DOHH2 (cell line): Measurements from ENCODE around the gene DSCAML1.

ENCODE experiments used
- H3F3A ChIP-seq: fragments of 200-600 bp; sonication (generic), shearing (Covaris generic); 2 replicates; pipeline ENCODE4 v1.6.0; 2016; ENCODE audit warnings: antibody characterized with exemption, mild to moderate bottlenecking; ENCODE audit not compliant: control insufficient read depth, insufficient read depth
- H3K27ac ChIP-seq: fragments of 200-600 bp; sonication (generic); 2 replicates; pipeline ENCODE4 v1.5.1; 2014; ENCODE audit warnings: low read depth, mild to moderate bottlenecking, low read length, moderate library complexity
- H3K27me3 ChIP-seq: fragments of 200-600 bp; sonication (generic); 2 replicates; pipeline ENCODE4 v1.6.1; 2014; ENCODE audit warnings: mild to moderate bottlenecking, low read length, mixed read lengths; ENCODE audit not compliant: control insufficient read depth
- H3K36me3 ChIP-seq: fragments of 200-600 bp; sonication (generic); 2 replicates; pipeline ENCODE4 v1.6.1; 2014; ENCODE audit warnings: mild to moderate bottlenecking, low read length, moderate library complexity, mixed read lengths; ENCODE audit not compliant: control insufficient read depth
- H3K4me1 ChIP-seq: fragments of 200-600 bp; sonication (generic); 2 replicates; pipeline ENCODE4 v1.6.1; 2014; ENCODE audit warnings: mild to moderate bottlenecking, low read length, mixed read lengths; ENCODE audit not compliant: control insufficient read depth
- H3K4me2 ChIP-seq: fragments of 200-600 bp; sonication (generic); 2 replicates; pipeline ENCODE4 v1.6.0; 2014; ENCODE audit warnings: mild to moderate bottlenecking, low read length, moderate library complexity
- H3K4me3 ChIP-seq: fragments of 200-600 bp; sonication (generic); 2 replicates; pipeline ENCODE4 v1.5.1; 2014; ENCODE audit warnings: mild to moderate bottlenecking, low read length, mixed read lengths
- H3K79me2 ChIP-seq: fragments of 200-600 bp; sonication (generic); 2 replicates; pipeline ENCODE4 v1.6.1; 2014; ENCODE audit warnings: mild to moderate bottlenecking, low read length, mixed read lengths; ENCODE audit not compliant: control insufficient read depth
- H3K9me2 ChIP-seq: fragments of 200-600 bp; sonication (generic); replicated peaks from 2 replicates; pipeline ENCODE4 v1.6.1; 2014; ENCODE audit warnings: mild to moderate bottlenecking, low read length, mixed read lengths; ENCODE audit not compliant: control insufficient read depth
- H3K9me3 ChIP-seq: fragments of 200-600 bp; sonication (generic); 2 replicates; pipeline ENCODE4 v1.6.1; 2014; ENCODE audit warnings: antibody characterized with exemption, low read length, mixed read lengths; ENCODE audit not compliant: control insufficient read depth, insufficient read depth
- H4K20me1 ChIP-seq: fragments of 200-600 bp; sonication (generic); 2 replicates; pipeline ENCODE4 v1.6.0; 2014; ENCODE audit warnings: low read depth, mild to moderate bottlenecking, antibody characterized with exemption, low read length, moderate library complexity; ENCODE audit not compliant: control insufficient read depth, insufficient read depth
- EZH2phosphoT487 ChIP-seq: fragments of 200-600 bp; sonication (generic); IDR thresholded peaks from 2 replicates; pipeline ENCODE4 v1.6.1; 2017; ENCODE audit warnings: borderline replicate concordance, mild to moderate bottlenecking, antibody characterized with exemption, low read length, moderate library complexity, mixed read lengths
- TF ChIP-seq, protein P1 (sequence below): fragments of 200-600 bp; sonication (generic); IDR thresholded peaks from one replicate; pipeline ENCODE4 v1.5.1; 2014; ENCODE audit warnings: antibody characterized with exemption, mild to moderate bottlenecking, low read depth, low read length; ENCODE audit not compliant: poor library complexity, severe bottlenecking

The DSCAML1 gene

GRCh38 chr11:117786135-117786870, 10.7 kb downstream of the DSCAML1 start:
- TF ChIP-seq EZH2phosphoT487: no peak
- TF ChIP-seq, protein P1, sequence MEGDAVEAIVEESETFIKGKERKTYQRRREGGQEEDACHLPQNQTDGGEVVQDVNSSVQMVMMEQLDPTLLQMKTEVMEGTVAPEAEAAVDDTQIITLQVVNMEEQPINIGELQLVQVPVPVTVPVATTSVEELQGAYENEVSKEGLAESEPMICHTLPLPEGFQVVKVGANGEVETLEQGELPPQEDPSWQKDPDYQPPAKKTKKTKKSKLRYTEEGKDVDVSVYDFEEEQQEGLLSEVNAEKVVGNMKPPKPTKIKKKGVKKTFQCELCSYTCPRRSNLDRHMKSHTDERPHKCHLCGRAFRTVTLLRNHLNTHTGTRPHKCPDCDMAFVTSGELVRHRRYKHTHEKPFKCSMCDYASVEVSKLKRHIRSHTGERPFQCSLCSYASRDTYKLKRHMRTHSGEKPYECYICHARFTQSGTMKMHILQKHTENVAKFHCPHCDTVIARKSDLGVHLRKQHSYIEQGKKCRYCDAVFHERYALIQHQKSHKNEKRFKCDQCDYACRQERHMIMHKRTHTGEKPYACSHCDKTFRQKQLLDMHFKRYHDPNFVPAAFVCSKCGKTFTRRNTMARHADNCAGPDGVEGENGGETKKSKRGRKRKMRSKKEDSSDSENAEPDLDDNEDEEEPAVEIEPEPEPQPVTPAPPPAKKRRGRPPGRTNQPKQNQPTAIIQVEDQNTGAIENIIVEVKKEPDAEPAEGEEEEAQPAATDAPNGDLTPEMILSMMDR: no peak
- H3K4me2 ChIP-seq: no peak overlapping the region

DNA sequence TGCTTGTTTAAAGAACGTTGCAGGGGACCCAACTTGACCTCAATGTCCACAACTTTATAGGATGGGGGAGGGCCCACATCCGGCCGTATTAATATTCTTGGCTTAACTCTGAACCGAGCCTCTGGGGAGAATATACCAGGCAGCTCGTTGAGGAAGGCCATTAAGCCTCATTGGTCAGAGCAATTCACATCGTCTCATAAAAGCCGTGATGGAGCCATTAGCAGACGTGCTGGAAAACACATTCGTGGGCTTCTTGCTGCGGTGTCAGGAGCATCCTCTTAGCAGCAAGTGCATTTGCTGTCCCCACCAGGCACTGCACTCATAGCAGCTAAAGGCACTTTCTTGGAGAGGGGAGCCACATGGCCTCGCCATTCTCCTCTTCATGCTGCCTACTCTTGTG, 14.9 kb downstream of the DSCAML1 start:
- Histone ChIP-seq H3K79me2 (no peaks in the 10 kb centered on the region), H3K27ac (no peak overlapping the region), H3K9me2 (no peaks in the 10 kb centered on the region), H3K4me3 (no peak overlapping the region), H3K4me2 (no peak overlapping the region), H4K20me1 (no peaks in the 10 kb centered on the region), H3F3A (no peaks in the 10 kb centered on the region), H3K36me3 (no peaks in the 10 kb centered on the region), H3K9me3 (no peaks in the 10 kb centered on the region), H3K27me3 (peaks cover 13% of the 10 kb centered on the region), H3K4me1 (no peaks in the 10 kb centered on the region)
- TF ChIP-seq EZH2phosphoT487: no peak
- TF ChIP-seq, protein P1: no peak

More at GRCh38 chr11:117786135-117786870, 10.7 kb downstream of the DSCAML1 start:
- no peaks in the 10 kb centered on the region for H3K4me1 ChIP-seq
- H3K9me3 ChIP-seq: no peaks in the 10 kb centered on the region
- no peaks in the 10 kb centered on the region for H3K9me2 ChIP-seq
- H3K36me3 ChIP-seq: no peaks in the 10 kb centered on the region
- no peaks in the 10 kb centered on the region for H3F3A ChIP-seq
- no peak overlapping the region for H3K4me3 ChIP-seq
- no peaks in the 10 kb centered on the region for H3K79me2 ChIP-seq
- H3K27me3 ChIP-seq: peaks cover 13% of the 10 kb centered on the region; the same call in 1 of the 2 replicates
- H3K27ac ChIP-seq: no peak overlapping the region
- no peaks in the 10 kb centered on the region for H4K20me1 ChIP-seq

DNA sequence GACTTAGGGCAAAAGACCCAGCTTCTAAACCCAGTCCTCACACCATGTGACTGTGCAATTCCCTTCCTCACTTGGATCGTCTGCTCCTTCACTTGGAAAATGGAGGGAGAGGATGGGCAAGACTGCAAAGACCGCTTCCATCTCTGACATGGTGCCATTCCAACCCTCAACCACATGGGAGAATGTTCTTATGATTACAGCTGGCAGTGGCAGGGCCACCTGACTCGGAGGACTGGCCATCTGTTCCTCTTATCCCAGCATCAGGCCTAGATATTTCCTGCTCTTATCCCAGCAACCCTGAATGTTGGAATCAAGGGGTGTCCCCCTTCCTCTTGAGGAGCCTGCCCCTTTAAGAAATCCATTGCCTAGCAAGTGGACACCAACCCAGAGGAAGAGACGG, 15.4 kb downstream of the DSCAML1 start:
- Histone ChIP-seq H3K4me1 (no peaks in the 10 kb centered on the region), H3K27ac (no peak overlapping the region), H3K27me3 (peaks cover 12% of the 10 kb centered on the region), H3K4me2 (no peak overlapping the region), H3K36me3 (no peaks in the 10 kb centered on the region), H3F3A (no peaks in the 10 kb centered on the region), H3K79me2 (no peaks in the 10 kb centered on the region), H3K9me3 (no peaks in the 10 kb centered on the region), H3K9me2 (no peaks in the 10 kb centered on the region), H4K20me1 (no peaks in the 10 kb centered on the region), H3K4me3 (no peak overlapping the region)
- TF ChIP-seq, protein P1: no peak
- TF ChIP-seq EZH2phosphoT487: no peak
